Lower leg skin (tissue), 4 donors: Measurements from ENCODE around the gene UBE2V1. TPM values are rescaled to one million over a fixed set of nuclear protein-coding genes. Genes with fewer than 3 reads are reported as not detected.

ENCODE experiments used
- DNase-seq, 2 donors: peaks; one replicate each; pipeline ENCODE4 v3.0.0-alpha.2; 2019; ENCODE audit warnings: low spot score in 2 of 2
- H3K4me3 ChIP-seq: fragments of 200-600 bp; sonication (generic); 2 replicates; pipeline ENCODE4 v1.5.1; 2017; ENCODE audit warnings: mild to moderate bottlenecking, low read depth; ENCODE audit not compliant: poor library complexity, severe bottlenecking
- CTCF ChIP-seq, 3 donors: fragments of 450-650 bp; IDR thresholded peaks; one replicate each; pipeline ENCODE4 v1.5.1; 2016; ENCODE audit warnings: antibody characterized with exemption in 3 of 3, mild to moderate bottlenecking in 3 of 3, moderate library complexity in 2 of 3
- POLR2A ChIP-seq, 2 donors: fragments of 450-650 bp; IDR thresholded peaks; one replicate each; pipeline ENCODE4 v1.6.1; 2016 to 2017; ENCODE audit warnings: antibody characterized with exemption in 2 of 2, mild to moderate bottlenecking in 1 of 2, moderate library complexity in 1 of 2
- WGBS, 2 donors: methylation state at CpG; one replicate each; pipeline ENCODE4 v1.1.5; 2018; 5-methylcytosine and 5-hydroxymethylcytosine counted together
- intact Hi-C: fragments of 100-400 bp; cut with DNase I; formaldehyde crosslinking; loops from one replicate; pipeline ENCODE4 v1.15.0; 2023; ENCODE audit warnings: low total_unique reads
- total RNA-seq, 4 donors: library from RNA; depleted of rRNA; stranded (reverse); fragments of >200 nt; gene quantifications; one replicate each; pipeline ENCODE4 v1.1.0, GENCODE V29; 2016

Gene UBE2V1
- total RNA-seq, 4 donors from 2014 or later: 50.8 to 105 (median 75.6) TPM

- intact Hi-C loops: no loop called here
- no peak for DNase-seq
- no peak overlapping the region for H3K4me3 ChIP-seq
- 43 to 56% methylated on average over 4 of the region's 4 CpGs for WGBS, 2 donors
- TF ChIP-seq CTCF (IDR thresholded peaks at IDR 0.05): no peak
- no peak for TF ChIP-seq POLR2A (IDR thresholded peaks at IDR 0.05)
Observed at GRCh38 chr20:50101887-50102286, 11.1 kb downstream of the UBE2V1 start.

GRCh38 chr20:50101281-50101680 lies 11.7 kb downstream of the UBE2V1 start:
- no peak overlapping the region for H3K4me3 ChIP-seq
- TF ChIP-seq CTCF (IDR thresholded peaks at IDR 0.05): no peak
- TF ChIP-seq POLR2A (IDR thresholded peaks at IDR 0.05): no peak
- 74 to 79% methylated on average over 2 of the region's 2 CpGs for WGBS, 2 donors
- no peak for DNase-seq
- intact Hi-C loops: no loop called here

- H3K4me3 ChIP-seq: no peak overlapping the region
- intact Hi-C loops: no loop called here
- DNase-seq: no peak
- TF ChIP-seq POLR2A (IDR thresholded peaks at IDR 0.05): no peak
- TF ChIP-seq CTCF (IDR thresholded peaks at IDR 0.05): no peak
Observed at GRCh38 chr20:50100552-50100951, 12.4 kb downstream of the UBE2V1 start.

- DNase-seq: peak in 1 of 2 donors; percentile 29
- no peak for TF ChIP-seq POLR2A (IDR thresholded peaks at IDR 0.05)
- TF ChIP-seq CTCF (IDR thresholded peaks at IDR 0.05): no peak
- 93 to 96% methylated on average over 5 of the region's 5 CpGs for WGBS, 2 donors
- intact Hi-C loops: no loop called here
- no peak overlapping the region for H3K4me3 ChIP-seq
Observed at GRCh38 chr20:50099565-50099991, 13.4 kb downstream of the UBE2V1 start.

GRCh38 chr20:50099113-50099512 lies 13.8 kb downstream of the UBE2V1 start:
- H3K4me3 ChIP-seq: no peak overlapping the region
- no peak for DNase-seq
- intact Hi-C loops: no loop called here
- TF ChIP-seq CTCF (IDR thresholded peaks at IDR 0.05) (no peak), POLR2A (IDR thresholded peaks at IDR 0.05) (no peak)
- WGBS, 2 donors: 71 to 81% methylated on average over 1 of the region's 1 CpG

- H3K4me3 ChIP-seq: no peak overlapping the region
- TF ChIP-seq POLR2A (IDR thresholded peaks at IDR 0.05) (no peak), CTCF (IDR thresholded peaks at IDR 0.05) (no peak)
- intact Hi-C loops: no loop called here
- DNase-seq: no peak
- WGBS, 2 donors: 85 to 87% methylated on average over 2 of the region's 2 CpGs
Observed at GRCh38 chr20:50098259-50098658, 14.7 kb downstream of the UBE2V1 start.
